Measurements from ENCODE around the gene BMPR1A. TPM values are rescaled to one million over a fixed set of nuclear protein-coding genes. Genes with fewer than 3 reads are reported as not detected.

The BMPR1A gene
- total and polyA plus RNA-seq, 2 of the 13 experiments (the other 11 are each of a cell fraction or from before 2014, with no cell fraction given) = 17.8 to 44.2 TPM

DNA sequence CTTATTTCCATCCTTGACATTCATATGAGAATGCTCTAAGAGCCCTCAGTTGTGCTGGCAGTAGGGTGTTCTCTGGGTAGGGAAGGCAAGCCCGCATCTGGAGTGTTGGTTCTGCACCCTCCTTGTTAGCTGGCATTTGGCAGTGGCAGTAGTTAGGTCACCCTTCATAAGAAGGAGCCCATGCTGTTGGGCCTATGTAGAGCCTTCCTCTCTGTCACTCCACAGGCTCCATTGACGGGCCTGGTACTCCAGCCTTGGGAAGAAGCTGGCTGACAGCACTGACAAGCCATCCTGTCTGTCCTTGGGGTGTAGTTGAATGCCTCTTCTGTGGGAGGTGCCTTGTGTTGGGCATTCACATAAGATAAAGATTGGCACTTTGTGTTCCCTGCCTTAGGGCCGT is 89.7 kb downstream of the BMPR1A start (continued):
- TF ChIP-seq, protein P1, sequence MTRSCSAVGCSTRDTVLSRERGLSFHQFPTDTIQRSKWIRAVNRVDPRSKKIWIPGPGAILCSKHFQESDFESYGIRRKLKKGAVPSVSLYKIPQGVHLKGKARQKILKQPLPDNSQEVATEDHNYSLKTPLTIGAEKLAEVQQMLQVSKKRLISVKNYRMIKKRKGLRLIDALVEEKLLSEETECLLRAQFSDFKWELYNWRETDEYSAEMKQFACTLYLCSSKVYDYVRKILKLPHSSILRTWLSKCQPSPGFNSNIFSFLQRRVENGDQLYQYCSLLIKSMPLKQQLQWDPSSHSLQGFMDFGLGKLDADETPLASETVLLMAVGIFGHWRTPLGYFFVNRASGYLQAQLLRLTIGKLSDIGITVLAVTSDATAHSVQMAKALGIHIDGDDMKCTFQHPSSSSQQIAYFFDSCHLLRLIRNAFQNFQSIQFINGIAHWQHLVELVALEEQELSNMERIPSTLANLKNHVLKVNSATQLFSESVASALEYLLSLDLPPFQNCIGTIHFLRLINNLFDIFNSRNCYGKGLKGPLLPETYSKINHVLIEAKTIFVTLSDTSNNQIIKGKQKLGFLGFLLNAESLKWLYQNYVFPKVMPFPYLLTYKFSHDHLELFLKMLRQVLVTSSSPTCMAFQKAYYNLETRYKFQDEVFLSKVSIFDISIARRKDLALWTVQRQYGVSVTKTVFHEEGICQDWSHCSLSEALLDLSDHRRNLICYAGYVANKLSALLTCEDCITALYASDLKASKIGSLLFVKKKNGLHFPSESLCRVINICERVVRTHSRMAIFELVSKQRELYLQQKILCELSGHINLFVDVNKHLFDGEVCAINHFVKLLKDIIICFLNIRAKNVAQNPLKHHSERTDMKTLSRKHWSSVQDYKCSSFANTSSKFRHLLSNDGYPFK (CRISPR knock-in tag; IDR thresholded peaks at IDR 0.05; ENCODE audit: borderline replicate concordance) = no peak
- TF ChIP-seq, protein P2, sequence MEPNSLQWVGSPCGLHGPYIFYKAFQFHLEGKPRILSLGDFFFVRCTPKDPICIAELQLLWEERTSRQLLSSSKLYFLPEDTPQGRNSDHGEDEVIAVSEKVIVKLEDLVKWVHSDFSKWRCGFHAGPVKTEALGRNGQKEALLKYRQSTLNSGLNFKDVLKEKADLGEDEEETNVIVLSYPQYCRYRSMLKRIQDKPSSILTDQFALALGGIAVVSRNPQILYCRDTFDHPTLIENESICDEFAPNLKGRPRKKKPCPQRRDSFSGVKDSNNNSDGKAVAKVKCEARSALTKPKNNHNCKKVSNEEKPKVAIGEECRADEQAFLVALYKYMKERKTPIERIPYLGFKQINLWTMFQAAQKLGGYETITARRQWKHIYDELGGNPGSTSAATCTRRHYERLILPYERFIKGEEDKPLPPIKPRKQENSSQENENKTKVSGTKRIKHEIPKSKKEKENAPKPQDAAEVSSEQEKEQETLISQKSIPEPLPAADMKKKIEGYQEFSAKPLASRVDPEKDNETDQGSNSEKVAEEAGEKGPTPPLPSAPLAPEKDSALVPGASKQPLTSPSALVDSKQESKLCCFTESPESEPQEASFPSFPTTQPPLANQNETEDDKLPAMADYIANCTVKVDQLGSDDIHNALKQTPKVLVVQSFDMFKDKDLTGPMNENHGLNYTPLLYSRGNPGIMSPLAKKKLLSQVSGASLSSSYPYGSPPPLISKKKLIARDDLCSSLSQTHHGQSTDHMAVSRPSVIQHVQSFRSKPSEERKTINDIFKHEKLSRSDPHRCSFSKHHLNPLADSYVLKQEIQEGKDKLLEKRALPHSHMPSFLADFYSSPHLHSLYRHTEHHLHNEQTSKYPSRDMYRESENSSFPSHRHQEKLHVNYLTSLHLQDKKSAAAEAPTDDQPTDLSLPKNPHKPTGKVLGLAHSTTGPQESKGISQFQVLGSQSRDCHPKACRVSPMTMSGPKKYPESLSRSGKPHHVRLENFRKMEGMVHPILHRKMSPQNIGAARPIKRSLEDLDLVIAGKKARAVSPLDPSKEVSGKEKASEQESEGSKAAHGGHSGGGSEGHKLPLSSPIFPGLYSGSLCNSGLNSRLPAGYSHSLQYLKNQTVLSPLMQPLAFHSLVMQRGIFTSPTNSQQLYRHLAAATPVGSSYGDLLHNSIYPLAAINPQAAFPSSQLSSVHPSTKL (CRISPR knock-in tag; IDR thresholded peaks at IDR 0.05) = no peak
- no peak for TF ChIP-seq ZNF563 (CRISPR knock-in tag; IDR thresholded peaks at IDR 0.05)
- TF ChIP-seq ZNF331 (CRISPR knock-in tag; IDR thresholded peaks at IDR 0.05) = no peak
- TF ChIP-seq ZNF7 (CRISPR knock-in tag; IDR thresholded peaks at IDR 0.05) = no peak

DNA sequence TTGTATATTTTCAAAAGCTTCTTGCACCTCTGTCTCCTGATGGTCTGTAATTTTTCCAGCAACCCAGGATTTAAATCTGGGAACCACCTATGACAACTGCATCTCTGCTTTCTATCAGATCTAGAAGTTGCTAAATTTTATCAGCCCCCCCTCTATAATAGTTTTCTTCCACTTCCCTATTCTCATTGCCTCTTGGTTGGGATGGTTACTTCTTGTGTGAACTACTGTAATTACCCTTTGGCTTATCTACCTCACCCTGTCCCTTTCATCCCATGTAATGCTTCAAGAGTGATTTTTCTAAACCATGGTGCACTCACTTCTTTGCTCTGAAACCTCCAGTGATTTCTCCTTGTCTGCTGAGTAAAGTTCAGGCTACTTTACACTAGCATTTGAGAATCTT is 92.3 kb downstream of the BMPR1A start:
- H4K20me1 ChIP-seq (ENCODE audit: insufficient read depth, low read length) = no peaks in the 10 kb centered on the region
- intact Hi-C loops (cut with micrococcal nuclease; ENCODE audit: unreplicated experiment) = no loop called here
- ChIA-PET POLR2A (no interaction called here), CTCF (ENCODE audit: low intra/inter-chr PET ratio, low total read pairs) (no interaction called here)
- no peak overlapping the region for H3K27ac ChIP-seq (ENCODE audit: extremely low read length, insufficient read depth, low read length)
- H3K27me3 ChIP-seq (ENCODE audit: control insufficient read depth in 1 of 2, insufficient read depth in 2 of 2, low read length in 2 of 2) = no peaks in the 10 kb centered on the region
- H3K79me2 ChIP-seq (ENCODE audit: insufficient read depth, low read length) = no peaks in the 10 kb centered on the region
- DNase-seq (ENCODE audit: low spot score) = no peak
- H2AFZ ChIP-seq (ENCODE audit: low read length) = no peak overlapping the region
- in situ Hi-C loops (cut with HindIII; ENCODE audit: extremely low pct_ligation_motif_present, low pct_unique_long_range_greater_than_20kb) = no loop called here
- TF ChIP-seq KDM2A (CRISPR knock-in tag; IDR thresholded peaks at IDR 0.05; ENCODE audit: borderline replicate concordance, low read depth) = no peak
- TF ChIP-seq THYN1 (CRISPR knock-in tag; IDR thresholded peaks at IDR 0.05; ENCODE audit: borderline replicate concordance, low read depth) = no peak
- no peak for TF ChIP-seq GZF1 (CRISPR knock-in tag; IDR thresholded peaks at IDR 0.05)
- no peak for TF ChIP-seq NCOA1 (CRISPR knock-in tag; IDR thresholded peaks at IDR 0.05)
- no peak for TF ChIP-seq SNAI1 (CRISPR knock-in tag; IDR thresholded peaks at IDR 0.05; ENCODE audit: borderline replicate concordance)
- TF ChIP-seq ZNF10 (CRISPR knock-in tag; IDR thresholded peaks at IDR 0.05; ENCODE audit: borderline replicate concordance, low read depth) = no peak
- TF ChIP-seq ZFP37 (CRISPR knock-in tag; IDR thresholded peaks at IDR 0.05; ENCODE audit: borderline replicate concordance) = no peak
- TF ChIP-seq FOXA1 (IDR thresholded peaks at IDR 0.05) = no peak
- no peak for TF ChIP-seq FOXA1 (CRISPR knock-in tag; IDR thresholded peaks at IDR 0.05)
- no peak for TF ChIP-seq RAD51 (IDR thresholded peaks at IDR 0.05; ENCODE audit: borderline replicate concordance)
- TF ChIP-seq THAP11 (CRISPR knock-in tag; IDR thresholded peaks at IDR 0.05) = no peak
- TF ChIP-seq ZNF350 (CRISPR knock-in tag; IDR thresholded peaks at IDR 0.05; ENCODE audit: borderline replicate concordance, low read depth) = no peak
- no peak for TF ChIP-seq ARNTL (CRISPR knock-in tag; IDR thresholded peaks at IDR 0.05)
- TF ChIP-seq ZNF83 (CRISPR knock-in tag; IDR thresholded peaks at IDR 0.05; ENCODE audit: borderline replicate concordance) = no peak
- H3K4me3 ChIP-seq (replicated peaks in 1 of 3; ENCODE audit: insufficient read depth in 1 of 3, low read depth in 2 of 3, low read length in 3 of 3) = no peak overlapping the region
- ATAC-seq = no peak
- no TSS peak for BruUV-seq (replicated peaks)
- peaks cover 9 to 25% of the 10 kb centered on the region in 2 experiments for H3K36me3 ChIP-seq (replicated peaks in 1 of 2; ENCODE audit: control insufficient read depth in 1 of 2, insufficient read depth in 2 of 2, low read length in 2 of 2)
- no peaks in the 10 kb centered on the region for H3K9me3 ChIP-seq (ENCODE audit: low read length)
- H3K4me2 ChIP-seq (ENCODE audit: low read depth, low read length) = no peak overlapping the region
- FAIRE-seq = no peak
- no peaks in the 10 kb centered on the region for H3K4me1 ChIP-seq (ENCODE audit: insufficient read depth, low read length)
- no peak overlapping the region for H3K9ac ChIP-seq (ENCODE audit: insufficient read depth, low read depth, low read length)

Measured in HepG2 (cell line).